ENCODE data around the gene INO80. TPM values are rescaled to one million over a fixed set of nuclear protein-coding genes. Genes with fewer than 3 reads are reported as not detected.

The INO80 gene
- total RNA-seq, 1 donor from 2014 or later, result 23.5 TPM

DNA sequence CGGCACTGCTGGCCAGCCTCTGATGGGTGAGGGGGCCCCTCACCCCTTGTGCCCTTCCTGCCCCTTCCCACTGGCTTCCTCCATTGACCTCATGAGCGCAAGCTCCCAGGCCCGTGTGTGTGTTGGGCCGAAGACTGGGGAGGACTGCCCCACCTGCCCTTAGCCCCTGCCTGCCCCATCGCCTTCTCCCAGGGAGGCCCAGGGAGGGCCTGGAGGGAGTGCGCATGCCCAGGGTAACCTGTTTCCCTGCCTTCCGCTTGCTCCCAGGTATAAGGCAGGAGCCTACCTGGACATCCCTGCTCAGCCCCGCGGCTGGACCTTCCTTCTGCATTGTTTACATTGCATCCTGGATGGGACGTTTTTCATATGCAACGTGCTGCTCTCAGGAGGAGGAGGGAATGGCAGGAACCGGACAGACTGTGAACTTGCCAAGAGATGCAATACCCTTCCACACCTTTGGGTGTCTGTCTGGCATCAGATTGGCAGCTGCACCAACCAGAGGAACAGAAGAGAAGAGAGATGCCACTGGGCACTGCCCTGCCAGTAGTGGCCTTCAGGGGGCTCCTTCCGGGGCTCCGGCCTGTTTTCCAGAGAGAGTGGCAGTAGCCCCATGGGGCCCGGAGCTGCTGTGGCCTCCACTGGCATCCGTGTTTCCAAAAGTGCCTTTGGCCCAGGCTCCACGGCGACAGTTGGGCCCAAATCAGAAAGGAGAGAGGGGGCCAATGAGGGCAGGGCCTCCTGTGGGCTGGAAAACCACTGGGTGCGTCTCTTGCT, 178.1 kb downstream of the INO80 start:
- no peaks in the 10 kb centered on the region for H3K9me3 ChIP-seq (ENCODE audit: control insufficient read depth in 3 of 3, low read length in 3 of 3)
- peak overlapping the region in 1 of 3 donors; percentile 57 for H3K9ac ChIP-seq (ENCODE audit: low read depth in 1 of 3, low read length in 3 of 3)
- H3K4me3 ChIP-seq (ENCODE audit: low read length in 3 of 3), result peak overlapping the region in 2 of 3 donors; percentile 9 to 29
- peaks cover 0 to 2% (median 2%) of the 10 kb centered on the region in 3 donors for H3K27me3 ChIP-seq (ENCODE audit: control insufficient read depth in 3 of 3, insufficient read depth in 3 of 3, low read length in 3 of 3)
- H3K4me1 ChIP-seq (ENCODE audit: control insufficient read depth in 3 of 3, insufficient read depth in 3 of 3, low read length in 3 of 3), result peaks cover 41 to 70% (median 67%) of the 10 kb centered on the region in 3 donors
- H3K27ac ChIP-seq (ENCODE audit: low read depth, low read length), result peak overlapping the region; percentile 44
- peaks cover 0 to 7% (median 4%) of the 10 kb centered on the region in 3 donors for H3K36me3 ChIP-seq (ENCODE audit: control insufficient read depth in 3 of 3, insufficient read depth in 3 of 3, low read length in 3 of 3)

DNA sequence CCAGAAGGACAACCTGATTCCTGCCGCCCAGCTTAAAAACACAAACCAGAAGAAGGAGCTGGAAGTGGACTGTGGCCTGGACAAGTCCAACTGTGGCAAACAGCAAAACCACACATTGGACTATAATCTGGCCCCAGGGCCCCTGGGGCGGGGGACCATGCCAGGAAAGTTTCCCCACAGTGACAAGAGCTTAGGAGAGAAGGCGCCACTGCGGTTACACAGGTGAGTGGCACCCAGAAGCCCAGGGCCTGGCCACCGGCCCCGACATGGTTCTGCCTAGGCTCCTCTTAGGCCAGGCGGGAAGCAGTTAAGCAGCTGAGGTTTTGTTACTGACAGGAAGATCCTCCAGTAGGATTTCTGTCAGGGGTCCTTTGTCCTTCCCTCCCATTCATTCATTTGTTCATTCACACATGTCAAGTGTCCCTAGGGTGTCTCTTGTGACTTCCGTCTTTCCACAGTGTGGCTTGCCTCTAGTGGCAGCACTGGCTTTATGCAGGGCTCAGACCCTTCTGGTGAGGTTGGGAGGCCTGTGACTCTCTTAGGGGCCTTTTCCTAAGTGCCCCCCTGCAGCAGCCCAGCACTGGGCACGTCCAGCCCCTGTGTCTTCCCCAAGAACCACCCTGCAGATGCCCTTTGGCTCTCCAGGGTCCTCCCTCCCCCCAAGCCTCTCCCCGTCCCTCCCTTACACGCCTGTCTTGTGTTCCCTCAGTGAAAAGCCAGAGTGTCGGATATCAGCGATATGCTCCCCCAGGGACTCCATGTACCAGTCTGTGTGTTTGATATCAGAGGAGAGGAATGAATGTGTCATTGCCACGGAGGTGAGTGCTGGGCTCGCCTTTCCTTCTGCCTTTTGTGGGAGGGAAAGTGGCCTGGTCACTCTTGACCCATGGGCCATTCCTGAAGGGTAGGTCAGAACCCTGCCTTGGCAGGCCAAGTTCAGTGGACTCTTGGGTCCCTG, 179.1 kb downstream of the INO80 start:
- peaks cover 7 to 11% (median 11%) of the 10 kb centered on the region in 3 donors for H3K27me3 ChIP-seq (ENCODE audit: control insufficient read depth in 3 of 3, insufficient read depth in 3 of 3, low read length in 3 of 3)
- peaks cover 0 to 9% (median 4%) of the 10 kb centered on the region in 3 donors for H3K36me3 ChIP-seq (ENCODE audit: control insufficient read depth in 3 of 3, insufficient read depth in 3 of 3, low read length in 3 of 3)
- H3K4me3 ChIP-seq (ENCODE audit: low read length in 3 of 3), result peak overlapping the region; percentile 3 to 29 (median 9)
- H3K9me3 ChIP-seq (ENCODE audit: control insufficient read depth in 3 of 3, low read length in 3 of 3), result no peaks in the 10 kb centered on the region
- H3K4me1 ChIP-seq (ENCODE audit: control insufficient read depth in 3 of 3, insufficient read depth in 3 of 3, low read length in 3 of 3), result peaks cover 32 to 62% (median 60%) of the 10 kb centered on the region in 3 donors
- peak overlapping the region; percentile 44 for H3K27ac ChIP-seq (ENCODE audit: low read depth, low read length)
- peak overlapping the region in 1 of 3 donors; percentile 57 for H3K9ac ChIP-seq (ENCODE audit: low read depth in 1 of 3, low read length in 3 of 3)

DNA sequence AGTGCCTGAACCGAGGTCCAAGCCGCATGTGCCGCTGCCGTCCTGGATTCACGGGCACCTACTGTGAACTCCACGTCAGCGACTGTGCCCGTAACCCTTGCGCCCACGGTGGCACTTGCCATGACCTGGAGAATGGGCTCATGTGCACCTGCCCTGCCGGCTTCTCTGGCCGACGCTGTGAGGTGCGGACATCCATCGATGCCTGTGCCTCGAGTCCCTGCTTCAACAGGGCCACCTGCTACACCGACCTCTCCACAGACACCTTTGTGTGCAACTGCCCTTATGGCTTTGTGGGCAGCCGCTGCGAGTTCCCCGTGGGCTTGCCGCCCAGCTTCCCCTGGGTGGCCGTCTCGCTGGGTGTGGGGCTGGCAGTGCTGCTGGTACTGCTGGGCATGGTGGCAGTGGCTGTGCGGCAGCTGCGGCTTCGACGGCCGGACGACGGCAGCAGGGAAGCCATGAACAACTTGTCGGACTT, 179.8 kb downstream of the INO80 start:
- Histone ChIP-seq H3K27me3 (ENCODE audit: control insufficient read depth in 3 of 3, insufficient read depth in 3 of 3, low read length in 3 of 3) (peaks cover 14 to 18% (median 18%) of the 10 kb centered on the region in 3 donors), H3K4me1 (ENCODE audit: control insufficient read depth in 3 of 3, insufficient read depth in 3 of 3, low read length in 3 of 3) (peaks cover 28 to 64% (median 64%) of the 10 kb centered on the region in 3 donors), H3K9ac (ENCODE audit: low read depth in 1 of 3, low read length in 3 of 3) (peak overlapping the region in 1 of 3 donors; percentile 40), H3K36me3 (ENCODE audit: control insufficient read depth in 3 of 3, insufficient read depth in 3 of 3, low read length in 3 of 3) (peaks cover 0 to 10% (median 4%) of the 10 kb centered on the region in 3 donors), H3K4me3 (ENCODE audit: low read length in 3 of 3) (peak overlapping the region in 1 of 3 donors; percentile 6), H3K27ac (ENCODE audit: low read depth, low read length) (no peak overlapping the region), H3K9me3 (ENCODE audit: control insufficient read depth in 3 of 3, low read length in 3 of 3) (no peaks in the 10 kb centered on the region)

DNA sequence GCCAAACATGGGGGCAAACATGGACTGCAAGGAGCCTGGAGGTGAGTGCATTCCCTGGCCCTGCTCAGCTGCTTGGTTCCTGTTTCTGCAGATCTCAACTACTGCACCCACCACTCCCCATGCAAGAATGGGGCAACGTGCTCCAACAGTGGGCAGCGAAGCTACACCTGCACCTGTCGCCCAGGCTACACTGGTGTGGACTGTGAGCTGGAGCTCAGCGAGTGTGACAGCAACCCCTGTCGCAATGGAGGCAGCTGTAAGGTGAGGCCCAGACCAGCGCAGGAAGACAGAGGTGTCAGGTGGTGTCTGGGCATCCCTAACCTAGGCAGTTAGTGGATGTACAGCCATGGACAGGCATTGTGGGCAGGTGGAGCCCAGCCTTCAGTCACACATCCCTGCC, 181.6 kb downstream of the INO80 start:
- no peak overlapping the region for H3K27ac ChIP-seq (ENCODE audit: low read depth, low read length)
- H3K4me1 ChIP-seq (ENCODE audit: control insufficient read depth in 3 of 3, insufficient read depth in 3 of 3, low read length in 3 of 3), result peaks cover 31 to 68% (median 67%) of the 10 kb centered on the region in 3 donors
- H3K9me3 ChIP-seq (ENCODE audit: control insufficient read depth in 3 of 3, low read length in 3 of 3), result no peaks in the 10 kb centered on the region
- no peak overlapping the region for H3K9ac ChIP-seq (ENCODE audit: low read depth in 1 of 3, low read length in 3 of 3)
- H3K4me3 ChIP-seq (ENCODE audit: low read length in 3 of 3), result no peak overlapping the region
- peaks cover 0 to 10% (median 4%) of the 10 kb centered on the region in 3 donors for H3K36me3 ChIP-seq (ENCODE audit: control insufficient read depth in 3 of 3, insufficient read depth in 3 of 3, low read length in 3 of 3)
- H3K27me3 ChIP-seq (ENCODE audit: control insufficient read depth in 3 of 3, insufficient read depth in 3 of 3, low read length in 3 of 3), result peaks cover 32 to 37% (median 37%) of the 10 kb centered on the region in 3 donors

DNA sequence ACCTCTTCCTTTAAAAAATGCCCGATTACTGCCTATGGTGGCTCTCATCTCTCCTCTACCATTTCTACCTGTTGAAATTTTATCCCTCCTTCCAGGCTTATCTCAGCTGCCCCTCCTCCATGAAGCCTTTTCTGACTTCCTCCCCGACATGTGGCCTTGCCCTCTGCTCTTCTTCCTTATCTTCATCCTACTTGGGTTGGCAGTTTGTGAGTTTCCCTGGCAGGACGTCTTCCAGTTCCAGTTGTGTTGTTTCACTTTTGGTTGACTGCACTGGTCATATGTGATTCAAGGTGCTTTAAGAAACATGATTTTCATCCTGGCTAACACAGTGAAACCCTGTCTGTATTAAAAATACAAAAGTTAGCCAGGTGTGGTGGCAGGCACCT, 182.6 kb downstream of the INO80 start:
- H3K9me3 ChIP-seq (ENCODE audit: control insufficient read depth in 3 of 3, low read length in 3 of 3), result no peaks in the 10 kb centered on the region
- H3K4me3 ChIP-seq (ENCODE audit: low read length in 3 of 3), result no peak overlapping the region
- H3K36me3 ChIP-seq (ENCODE audit: control insufficient read depth in 3 of 3, insufficient read depth in 3 of 3, low read length in 3 of 3), result peaks cover 0 to 10% (median 4%) of the 10 kb centered on the region in 3 donors
- H3K9ac ChIP-seq (ENCODE audit: low read depth in 1 of 3, low read length in 3 of 3), result no peak overlapping the region
- H3K4me1 ChIP-seq (ENCODE audit: control insufficient read depth in 3 of 3, insufficient read depth in 3 of 3, low read length in 3 of 3), result peaks cover 40 to 77% (median 72%) of the 10 kb centered on the region in 3 donors
- H3K27me3 ChIP-seq (ENCODE audit: control insufficient read depth in 3 of 3, insufficient read depth in 3 of 3, low read length in 3 of 3), result peaks cover 42 to 46% (median 46%) of the 10 kb centered on the region in 3 donors
- H3K27ac ChIP-seq (ENCODE audit: low read depth, low read length), result no peak overlapping the region

DNA sequence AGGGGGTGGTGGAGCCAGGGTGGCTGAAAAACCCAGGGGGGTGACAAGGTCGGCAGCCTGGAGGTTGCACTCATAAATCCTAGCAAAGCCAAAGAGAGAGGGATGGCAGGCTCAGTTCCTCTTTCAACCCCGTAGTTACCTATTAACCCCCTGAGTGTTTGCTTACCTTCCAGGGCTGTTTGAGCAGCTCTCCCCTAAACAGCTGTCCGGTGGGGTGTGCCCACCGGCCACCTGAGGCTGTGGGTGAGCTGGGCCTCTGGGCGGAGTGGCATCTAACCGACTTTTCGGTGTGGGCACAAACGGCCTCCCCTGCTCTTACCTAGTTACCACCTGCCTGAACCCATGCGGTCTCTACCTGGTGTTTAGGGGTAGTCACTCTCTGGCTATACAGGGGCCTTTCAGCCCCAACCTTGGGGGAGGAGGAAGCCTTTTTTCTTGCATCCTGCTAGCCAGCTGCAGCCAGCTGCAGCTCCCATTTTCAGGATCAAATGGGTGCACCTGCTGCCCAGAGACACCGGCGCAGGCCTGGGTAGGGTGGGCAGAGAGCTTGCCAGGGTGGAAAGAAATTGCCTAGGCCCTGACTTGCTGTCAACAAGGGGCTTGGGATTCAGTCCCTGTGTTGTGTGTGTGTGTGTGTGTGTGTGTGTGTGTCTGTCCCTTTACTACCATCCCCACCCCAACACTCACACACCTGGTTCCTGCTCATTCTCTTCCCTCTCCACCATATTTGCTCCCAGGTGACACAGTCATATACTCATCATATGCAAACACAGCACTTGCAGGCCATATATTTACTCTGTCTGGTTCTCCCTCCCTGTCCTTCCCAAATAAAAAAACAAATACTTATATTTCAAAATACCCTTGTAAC, 183.2 kb downstream of the INO80 start:
- H3K27me3 ChIP-seq (ENCODE audit: control insufficient read depth in 3 of 3, insufficient read depth in 3 of 3, low read length in 3 of 3), result peaks cover 46 to 50% (median 47%) of the 10 kb centered on the region in 3 donors
- H3K9me3 ChIP-seq (ENCODE audit: control insufficient read depth in 3 of 3, low read length in 3 of 3), result no peaks in the 10 kb centered on the region
- H3K27ac ChIP-seq (ENCODE audit: low read depth, low read length), result no peak overlapping the region
- H3K4me3 ChIP-seq (ENCODE audit: low read length in 3 of 3), result peak overlapping the region in 2 of 3 donors; percentile 7 to 77
- H3K36me3 ChIP-seq (ENCODE audit: control insufficient read depth in 3 of 3, insufficient read depth in 3 of 3, low read length in 3 of 3), result peaks cover 0 to 10% (median 4%) of the 10 kb centered on the region in 3 donors
- H3K4me1 ChIP-seq (ENCODE audit: control insufficient read depth in 3 of 3, insufficient read depth in 3 of 3, low read length in 3 of 3), result peaks cover 38 to 76% (median 67%) of the 10 kb centered on the region in 3 donors
- peak overlapping the region in 1 of 3 donors; percentile 77 for H3K9ac ChIP-seq (ENCODE audit: low read depth in 1 of 3, low read length in 3 of 3)

DNA sequence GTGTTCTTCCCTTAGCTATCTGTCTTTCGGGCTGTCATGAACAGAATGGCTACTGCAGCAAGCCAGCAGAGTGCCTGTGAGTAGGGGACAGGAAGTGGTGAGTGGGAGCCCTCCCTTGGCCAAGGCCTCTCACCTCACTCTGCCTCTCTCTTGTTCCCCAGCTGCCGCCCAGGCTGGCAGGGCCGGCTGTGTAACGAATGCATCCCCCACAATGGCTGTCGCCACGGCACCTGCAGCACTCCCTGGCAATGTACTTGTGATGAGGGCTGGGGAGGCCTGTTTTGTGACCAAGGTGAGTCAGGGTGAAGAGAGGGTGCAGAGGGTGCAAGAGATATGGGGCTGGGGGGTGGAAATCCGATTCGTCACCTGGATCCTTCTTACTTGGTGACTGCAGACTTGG, 183.9 kb downstream of the INO80 start:
- peaks cover 31 to 69% (median 62%) of the 10 kb centered on the region in 3 donors for H3K4me1 ChIP-seq (ENCODE audit: control insufficient read depth in 3 of 3, insufficient read depth in 3 of 3, low read length in 3 of 3)
- peaks cover 0 to 10% (median 4%) of the 10 kb centered on the region in 3 donors for H3K36me3 ChIP-seq (ENCODE audit: control insufficient read depth in 3 of 3, insufficient read depth in 3 of 3, low read length in 3 of 3)
- H3K27me3 ChIP-seq (ENCODE audit: control insufficient read depth in 3 of 3, insufficient read depth in 3 of 3, low read length in 3 of 3), result peaks cover 49 to 56% (median 50%) of the 10 kb centered on the region in 3 donors
- no peaks in the 10 kb centered on the region for H3K9me3 ChIP-seq (ENCODE audit: control insufficient read depth in 3 of 3, low read length in 3 of 3)
- H3K9ac ChIP-seq (ENCODE audit: low read depth in 1 of 3, low read length in 3 of 3), result peak overlapping the region in 2 of 3 donors; percentile 32 to 77
- H3K27ac ChIP-seq (ENCODE audit: low read depth, low read length), result peak overlapping the region; percentile 71
- H3K4me3 ChIP-seq (ENCODE audit: low read length in 3 of 3), result peak overlapping the region; percentile 70 to 78 (median 77)

DNA sequence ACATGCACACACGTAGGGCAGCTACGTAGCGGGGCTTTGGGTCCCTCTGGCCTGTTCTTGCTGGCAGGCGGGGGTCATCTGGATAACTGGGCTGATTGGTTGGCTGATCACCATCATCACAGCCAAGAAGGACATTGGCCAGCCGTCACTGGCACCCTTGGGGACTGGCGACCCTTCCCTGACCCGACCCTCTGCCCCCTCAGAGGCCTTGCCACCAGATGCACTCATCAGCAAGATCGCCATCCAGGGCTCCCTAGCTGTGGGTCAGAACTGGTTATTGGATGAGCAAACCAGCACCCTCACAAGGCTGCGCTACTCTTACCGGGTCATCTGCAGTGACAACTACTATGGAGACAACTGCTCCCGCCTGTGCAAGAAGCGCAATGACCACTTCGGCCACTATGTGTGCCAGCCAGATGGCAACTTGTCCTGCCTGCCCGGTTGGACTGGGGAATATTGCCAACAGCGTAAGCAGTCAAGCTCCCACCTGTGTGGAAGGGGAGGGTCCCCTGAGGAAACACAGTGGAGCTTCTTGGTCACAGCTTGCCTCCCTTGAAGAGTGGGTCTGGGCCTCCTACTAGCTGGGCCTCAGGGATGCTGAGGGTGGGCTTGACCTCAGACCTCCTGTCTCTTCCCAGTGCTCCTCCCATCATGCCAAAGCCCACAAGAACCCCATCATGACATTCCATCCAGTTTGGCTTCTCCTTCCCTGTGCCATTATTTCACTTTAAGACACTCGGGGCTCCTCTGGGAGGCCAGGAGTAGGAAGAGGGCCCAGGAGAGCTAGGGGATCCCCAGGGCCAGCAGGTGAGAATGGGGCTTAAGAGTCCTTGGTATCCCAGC, 184.6 kb downstream of the INO80 start:
- Histone ChIP-seq H3K27ac (ENCODE audit: low read depth, low read length) (peak overlapping the region; percentile 71), H3K9ac (ENCODE audit: low read depth in 1 of 3, low read length in 3 of 3) (peak overlapping the region in 2 of 3 donors; percentile 32 to 77), H3K27me3 (ENCODE audit: control insufficient read depth in 3 of 3, insufficient read depth in 3 of 3, low read length in 3 of 3) (peaks cover 55 to 62% (median 57%) of the 10 kb centered on the region in 3 donors)

More for the DNA sequence above, 184.6 kb downstream of the INO80 start:
- Histone ChIP-seq H3K4me1 (ENCODE audit: control insufficient read depth in 3 of 3, insufficient read depth in 3 of 3, low read length in 3 of 3) (peaks cover 29 to 69% (median 59%) of the 10 kb centered on the region in 3 donors), H3K4me3 (ENCODE audit: low read length in 3 of 3) (peak overlapping the region; percentile 70 to 78 (median 77)), H3K36me3 (ENCODE audit: control insufficient read depth in 3 of 3, insufficient read depth in 3 of 3, low read length in 3 of 3) (peaks cover 0 to 10% (median 4%) of the 10 kb centered on the region in 3 donors), H3K9me3 (ENCODE audit: control insufficient read depth in 3 of 3, low read length in 3 of 3) (no peaks in the 10 kb centered on the region)
